Skeletal muscle satellite cell (primary cell): ENCODE data around the gene TROAP.
"Not testable (repeated sequence)": the region's sequence is repeated elsewhere in the genome, so short reads cannot be mapped to it uniquely, and the experiment has no call there.

Source experiments
- H3K27me3 ChIP-seq: 2 replicates; pipeline ENCODE4 v1.7.0; 2013; ENCODE audit warnings: low read length; ENCODE audit not compliant: control insufficient read depth, insufficient read depth
- H3K36me3 ChIP-seq: 2 replicates; pipeline ENCODE4 v1.7.0; 2013; ENCODE audit warnings: mild to moderate bottlenecking, control low read depth, low read length; ENCODE audit not compliant: insufficient read depth
- H3K4me1 ChIP-seq: 2 replicates; pipeline ENCODE4 v1.7.0; 2013; ENCODE audit warnings: low read length; ENCODE audit not compliant: control insufficient read depth, insufficient read depth
- H3K4me2 ChIP-seq: 2 replicates; pipeline ENCODE4 v1.7.0; 2013; ENCODE audit warnings: mild to moderate bottlenecking, low read length
- H3K4me3 ChIP-seq: 2 replicates; pipeline ENCODE4 v1.7.0; 2013; ENCODE audit warnings: low read length
- H3K9ac ChIP-seq: 2 replicates; pipeline ENCODE4 v1.7.0; 2013; ENCODE audit warnings: mild to moderate bottlenecking, low read depth, low read length, moderate library complexity
- H3K9me3 ChIP-seq: replicated peaks from 2 replicates; pipeline ENCODE4 v1.7.0; 2013; ENCODE audit warnings: mild to moderate bottlenecking, control low read depth, low read length

The TROAP gene

GRCh38 chr12:49320411-49321103 is 2.5 kb upstream of the TROAP start:
- not testable (repeated sequence) for H3K4me2 ChIP-seq, H3K36me3 ChIP-seq, H3K4me3 ChIP-seq, H3K9ac ChIP-seq, H3K27me3 ChIP-seq, H3K9me3 ChIP-seq
- H3K4me1 ChIP-seq = peaks cover 12% of the 10 kb centered on the region

GRCh38 chr12:49322367-49322707 is 718 bp upstream of the TROAP start:
- no peaks in the 10 kb centered on the region for H3K27me3 ChIP-seq
- H3K4me1 ChIP-seq = peaks cover 12% of the 10 kb centered on the region
- H3K9me3 ChIP-seq = no peaks in the 10 kb centered on the region
- peaks cover 19% of the 10 kb centered on the region for H3K36me3 ChIP-seq
- H3K4me2 ChIP-seq = peak overlapping the region; percentile 81
- peak overlapping the region; percentile 87 for H3K9ac ChIP-seq
- H3K4me3 ChIP-seq = peak overlapping the region; percentile 85

- peak overlapping the region; percentile 88 for H3K4me3 ChIP-seq
- peaks cover 12% of the 10 kb centered on the region for H3K4me1 ChIP-seq
- no peaks in the 10 kb centered on the region for H3K9me3 ChIP-seq
- peak overlapping the region; percentile 88 for H3K4me2 ChIP-seq
- no peaks in the 10 kb centered on the region for H3K27me3 ChIP-seq
- peak overlapping the region; percentile 81 for H3K9ac ChIP-seq
- H3K36me3 ChIP-seq = peaks cover 22% of the 10 kb centered on the region
Measured at GRCh38 chr12:49323524-49324097, 556 bp downstream of the TROAP start.

- H3K4me1 ChIP-seq = peaks cover 12% of the 10 kb centered on the region
- H3K9ac ChIP-seq = no peak overlapping the region
- H3K4me3 ChIP-seq = no peak overlapping the region
- no peaks in the 10 kb centered on the region for H3K27me3 ChIP-seq
- H3K4me2 ChIP-seq = no peak overlapping the region
- H3K9me3 ChIP-seq = no peaks in the 10 kb centered on the region
- H3K36me3 ChIP-seq = peaks cover 28% of the 10 kb centered on the region
Measured at GRCh38 chr12:49325606-49326005, 2.6 kb downstream of the TROAP start.

- H3K36me3 ChIP-seq = peaks cover 33% of the 10 kb centered on the region
- no peaks in the 10 kb centered on the region for H3K9me3 ChIP-seq
Measured at GRCh38 chr12:49327368-49327767, 4.3 kb downstream of the TROAP start.

GRCh38 chr12:49327887-49328286 is 4.8 kb downstream of the TROAP start:
- peaks cover 33% of the 10 kb centered on the region for H3K36me3 ChIP-seq

More at GRCh38 chr12:49327368-49327767, 4.3 kb downstream of the TROAP start:
- Histone ChIP-seq H3K4me1 (peaks cover 14% of the 10 kb centered on the region), H3K4me2 (no peak overlapping the region), H3K4me3 (no peak overlapping the region), H3K9ac (no peak overlapping the region), H3K27me3 (no peaks in the 10 kb centered on the region)

GRCh38 chr12:49328816-49329215 is 5.8 kb downstream of the TROAP start:
- Histone ChIP-seq H3K36me3 (peaks cover 33% of the 10 kb centered on the region), H3K9me3 (no peaks in the 10 kb centered on the region), H3K4me3 (no peak overlapping the region), H3K9ac (no peak overlapping the region), H3K27me3 (peaks cover 2% of the 10 kb centered on the region), H3K4me1 (peaks cover 10% of the 10 kb centered on the region), H3K4me2 (no peak overlapping the region)

More at GRCh38 chr12:49327887-49328286, 4.8 kb downstream of the TROAP start:
- Histone ChIP-seq H3K9ac (no peak overlapping the region), H3K4me3 (no peak overlapping the region), H3K4me2 (no peak overlapping the region), H3K4me1 (peaks cover 13% of the 10 kb centered on the region), H3K9me3 (no peaks in the 10 kb centered on the region), H3K27me3 (no peaks in the 10 kb centered on the region)

- peaks cover 7% of the 10 kb centered on the region for H3K4me1 ChIP-seq
- no peaks in the 10 kb centered on the region for H3K9me3 ChIP-seq
- H3K9ac ChIP-seq = no peak overlapping the region
- no peak overlapping the region for H3K4me3 ChIP-seq
- peaks cover 2% of the 10 kb centered on the region for H3K27me3 ChIP-seq
- no peak overlapping the region for H3K4me2 ChIP-seq
- H3K36me3 ChIP-seq = peaks cover 33% of the 10 kb centered on the region
Measured at GRCh38 chr12:49330032-49330619, 7.1 kb downstream of the TROAP start.

- Histone ChIP-seq H3K4me2 (peak overlapping the region; percentile 38), H3K36me3 (peaks cover 28% of the 10 kb centered on the region), H3K4me1 (peaks cover 7% of the 10 kb centered on the region), H3K27me3 (peaks cover 8% of the 10 kb centered on the region), H3K9ac (no peak overlapping the region), H3K9me3 (no peaks in the 10 kb centered on the region), H3K4me3 (no peak overlapping the region)
Measured at GRCh38 chr12:49330631-49331379, 7.8 kb downstream of the TROAP start.

GRCh38 chr12:49331380-49332222 is 8.5 kb downstream of the TROAP start:
- no peak overlapping the region for H3K4me3 ChIP-seq
- peaks cover 9% of the 10 kb centered on the region for H3K4me1 ChIP-seq
- no peaks in the 10 kb centered on the region for H3K9me3 ChIP-seq
- H3K36me3 ChIP-seq = peaks cover 21% of the 10 kb centered on the region
- H3K9ac ChIP-seq = no peak overlapping the region
- H3K4me2 ChIP-seq = peak overlapping the region; percentile 38
- H3K27me3 ChIP-seq = peaks cover 14% of the 10 kb centered on the region

GRCh38 chr12:49332441-49332861 is 9.4 kb downstream of the TROAP start:
- Histone ChIP-seq H3K9ac (no peak overlapping the region), H3K4me1 (peaks cover 13% of the 10 kb centered on the region), H3K27me3 (peaks cover 18% of the 10 kb centered on the region), H3K4me3 (no peak overlapping the region), H3K9me3 (no peaks in the 10 kb centered on the region), H3K4me2 (no peak overlapping the region), H3K36me3 (peaks cover 13% of the 10 kb centered on the region)
